ENCODE results near the gene GAK. TPM values are rescaled to one million over a fixed set of nuclear protein-coding genes. Genes with fewer than 3 reads are reported as not detected.

The GAK gene
- total RNA-seq, 1 donor from 2014 or later: 138 TPM

DNA sequence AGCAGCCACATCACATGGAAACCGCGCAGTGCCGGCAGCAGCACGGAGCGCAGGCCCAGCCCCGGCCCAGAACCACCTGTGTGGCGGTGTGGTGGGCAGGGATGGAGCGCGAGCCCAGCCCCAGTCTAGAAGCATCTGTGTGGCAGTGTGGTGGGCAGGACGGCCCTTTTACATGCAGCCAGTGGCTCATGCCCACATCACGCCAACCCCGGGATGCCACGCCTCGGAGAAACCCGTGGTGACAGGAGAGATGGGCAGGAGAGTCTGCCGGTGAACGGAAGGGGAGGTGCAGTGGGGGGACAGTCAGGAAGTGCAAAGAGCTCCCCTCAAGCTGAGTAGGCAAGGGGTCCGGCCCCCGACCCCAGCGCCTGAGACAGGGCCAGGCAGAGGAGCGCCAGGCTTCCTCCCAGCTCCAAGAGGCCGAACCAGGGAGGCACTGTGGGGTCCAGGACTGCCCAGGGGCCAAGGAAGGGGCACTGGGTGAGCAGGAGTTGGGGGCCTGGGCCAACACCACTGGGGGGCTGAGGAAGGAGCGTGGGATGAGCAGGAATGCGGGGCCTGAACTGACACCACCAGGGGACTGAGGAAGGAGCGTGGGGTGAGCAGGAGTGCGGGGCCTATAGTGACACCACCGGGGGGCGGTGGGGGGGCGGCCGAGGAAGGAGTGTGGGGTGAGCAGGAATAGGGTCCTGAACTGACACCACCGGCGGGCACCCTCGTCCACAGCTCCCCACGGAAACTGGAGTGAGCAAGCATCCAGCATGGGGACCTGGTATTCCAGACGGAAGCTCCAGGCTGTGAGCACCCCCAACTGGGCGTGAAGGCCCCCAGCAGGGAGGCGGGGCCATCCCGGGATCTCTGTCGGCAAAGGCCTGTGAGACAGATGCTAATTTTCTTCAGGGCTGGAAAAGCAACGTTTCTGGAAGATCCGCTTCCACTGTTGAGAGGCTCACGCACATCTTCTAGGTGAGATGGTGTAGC is 28.8 kb downstream of the GAK start:
- no peaks in the 10 kb centered on the region for H3K4me1 ChIP-seq
- TF ChIP-seq, protein P1, sequence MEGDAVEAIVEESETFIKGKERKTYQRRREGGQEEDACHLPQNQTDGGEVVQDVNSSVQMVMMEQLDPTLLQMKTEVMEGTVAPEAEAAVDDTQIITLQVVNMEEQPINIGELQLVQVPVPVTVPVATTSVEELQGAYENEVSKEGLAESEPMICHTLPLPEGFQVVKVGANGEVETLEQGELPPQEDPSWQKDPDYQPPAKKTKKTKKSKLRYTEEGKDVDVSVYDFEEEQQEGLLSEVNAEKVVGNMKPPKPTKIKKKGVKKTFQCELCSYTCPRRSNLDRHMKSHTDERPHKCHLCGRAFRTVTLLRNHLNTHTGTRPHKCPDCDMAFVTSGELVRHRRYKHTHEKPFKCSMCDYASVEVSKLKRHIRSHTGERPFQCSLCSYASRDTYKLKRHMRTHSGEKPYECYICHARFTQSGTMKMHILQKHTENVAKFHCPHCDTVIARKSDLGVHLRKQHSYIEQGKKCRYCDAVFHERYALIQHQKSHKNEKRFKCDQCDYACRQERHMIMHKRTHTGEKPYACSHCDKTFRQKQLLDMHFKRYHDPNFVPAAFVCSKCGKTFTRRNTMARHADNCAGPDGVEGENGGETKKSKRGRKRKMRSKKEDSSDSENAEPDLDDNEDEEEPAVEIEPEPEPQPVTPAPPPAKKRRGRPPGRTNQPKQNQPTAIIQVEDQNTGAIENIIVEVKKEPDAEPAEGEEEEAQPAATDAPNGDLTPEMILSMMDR (IDR thresholded peaks at IDR 0.05): no peak
- ATAC-seq (no peak), DNase-seq (no peak)
- H3K9me3 ChIP-seq: no peaks in the 10 kb centered on the region
- no peaks in the 10 kb centered on the region for H3K27me3 ChIP-seq
- no peak overlapping the region for H3K4me3 ChIP-seq
- no peak overlapping the region for H3K27ac ChIP-seq
- H3K36me3 ChIP-seq: peaks cover 14% of the 10 kb centered on the region
- intact Hi-C loops (cut with DNase I): no loop called here

GRCh38 chr4:901192-901910 is 30.8 kb downstream of the GAK start:
- Histone ChIP-seq H3K9me3 (no peaks in the 10 kb centered on the region), H3K4me3 (no peak overlapping the region), H3K36me3 (peaks cover 33% of the 10 kb centered on the region), H3K27me3 (no peaks in the 10 kb centered on the region), H3K4me1 (no peaks in the 10 kb centered on the region), H3K27ac (no peak overlapping the region)
- intact Hi-C loops (cut with DNase I): no loop called here
- TF ChIP-seq, protein P1 (IDR thresholded peaks at IDR 0.05): no peak
- no peak for DNase-seq
- ATAC-seq: no peak

DNA sequence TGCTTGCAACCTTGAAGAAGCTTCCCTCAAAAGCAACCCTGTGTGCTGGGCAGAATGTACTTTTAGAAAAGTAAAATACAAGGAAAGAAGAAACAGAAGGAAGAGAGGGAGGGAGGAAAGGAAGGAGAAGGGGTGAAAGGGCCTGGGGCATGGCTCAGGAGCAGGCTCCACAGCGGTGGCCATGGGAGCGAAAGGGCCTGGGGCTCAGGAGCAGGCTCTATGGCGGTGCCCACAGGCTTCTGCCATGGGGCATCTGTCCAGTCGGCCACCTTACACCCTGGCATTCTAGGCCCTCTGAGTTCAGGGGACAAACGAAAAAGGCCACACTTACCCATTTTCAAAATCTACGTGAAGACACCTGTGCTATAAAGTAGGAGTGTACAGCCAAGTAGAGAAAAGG is 31.4 kb downstream of the GAK start:
- Histone ChIP-seq H3K27ac (no peak overlapping the region), H3K4me3 (no peak overlapping the region), H3K9me3 (no peaks in the 10 kb centered on the region), H3K4me1 (no peaks in the 10 kb centered on the region), H3K27me3 (no peaks in the 10 kb centered on the region), H3K36me3 (peaks cover 39% of the 10 kb centered on the region)
- intact Hi-C loops (cut with DNase I): no loop called here
- TF ChIP-seq, protein P1 (IDR thresholded peaks at IDR 0.05): no peak
- ATAC-seq: no peak
- DNase-seq: no peak

GRCh38 chr4:900073-900472 is 32.0 kb downstream of the GAK start:
- Histone ChIP-seq H3K27ac (no peak overlapping the region), H3K27me3 (no peaks in the 10 kb centered on the region), H3K4me1 (no peaks in the 10 kb centered on the region), H3K36me3 (peaks cover 45% of the 10 kb centered on the region), H3K9me3 (no peaks in the 10 kb centered on the region), H3K4me3 (no peak overlapping the region)
- intact Hi-C loops (cut with DNase I): no loop called here
- TF ChIP-seq, protein P1 (IDR thresholded peaks at IDR 0.05): no peak
- DNase-seq (no peak), ATAC-seq (no peak)

- TF ChIP-seq, protein P1 (IDR thresholded peaks at IDR 0.05): no peak
- DNase-seq (no peak), ATAC-seq (no peak)
- H3K4me3 ChIP-seq: no peak overlapping the region
- H3K27me3 ChIP-seq: no peaks in the 10 kb centered on the region
- intact Hi-C loops (cut with DNase I): no loop called here
- H3K4me1 ChIP-seq: no peaks in the 10 kb centered on the region
- H3K27ac ChIP-seq: no peak overlapping the region
- no peaks in the 10 kb centered on the region for H3K9me3 ChIP-seq
- H3K36me3 ChIP-seq: peaks cover 51% of the 10 kb centered on the region
Observed at GRCh38 chr4:899556-899906, 32.6 kb downstream of the GAK start.

All from upper lobe of right lung (tissue), 1 donor.